Activated naive CD8-positive, alpha-beta T cell treated with anti-CD3 and anti-CD28 coated beads, Interleukin-2, amount 50 U/mL, for 24 hours (primary cell): ENCODE data around the gene ASZ1.

ENCODE experiments used
- ATAC-seq: fragments of 150-1000 bp; cut with Tn5 transposase; one replicate; pipeline ENCODE4 v1.10.0; 2021
- DNase-seq: peaks from one replicate; pipeline ENCODE4 v3.0.0; 2021
- H3K27ac Mint-ChIP-seq: one replicate; pipeline ENCODE4 v1.8.0; 2021; ENCODE audit warnings: mild to moderate bottlenecking, mixed read lengths
- H3K27me3 Mint-ChIP-seq: one replicate; pipeline ENCODE4 v1.8.0; 2021; ENCODE audit warnings: mixed read lengths
- H3K36me3 Mint-ChIP-seq: one replicate; pipeline ENCODE4 v1.8.0; 2021; ENCODE audit warnings: low read depth, mixed read lengths
- H3K4me1 Mint-ChIP-seq: one replicate; pipeline ENCODE4 v1.8.0; 2021; ENCODE audit warnings: mixed read lengths
- H3K4me3 Mint-ChIP-seq: one replicate; pipeline ENCODE4 v1.8.0; 2021; ENCODE audit warnings: mild to moderate bottlenecking, moderate library complexity, mixed read lengths
- H3K9me3 Mint-ChIP-seq: one replicate; pipeline ENCODE4 v1.8.0; 2021; ENCODE audit warnings: mixed read lengths

The ASZ1 gene

GRCh38 chr7:117338020-117338419 is 89.3 kb downstream of the ASZ1 start:
- no peak overlapping the region for H3K4me3 Mint-ChIP-seq
- no peak for ATAC-seq
- no peaks in the 10 kb centered on the region for H3K27me3 Mint-ChIP-seq

DNA sequence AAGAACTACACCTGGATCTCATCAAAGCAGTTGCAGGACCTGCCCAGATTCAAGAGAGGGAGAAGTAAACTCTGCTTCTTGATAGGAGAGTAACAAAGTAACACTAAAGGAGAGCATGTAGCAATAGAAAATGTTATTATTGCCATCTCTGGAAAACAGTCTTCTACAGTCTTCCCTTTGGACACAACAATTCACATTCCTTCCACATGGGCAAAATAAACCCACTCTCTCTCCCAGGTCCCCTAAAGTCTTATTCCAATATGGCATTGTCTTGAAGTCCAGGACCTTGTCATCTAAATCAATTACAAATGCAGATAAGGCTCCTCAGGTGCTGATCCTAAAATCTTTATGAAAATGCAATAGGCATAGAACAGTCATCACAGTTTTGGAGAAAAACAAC is 94.1 kb downstream of the ASZ1 start:
- H3K27ac Mint-ChIP-seq: no peak overlapping the region
- no peaks in the 10 kb centered on the region for H3K4me1 Mint-ChIP-seq
- ATAC-seq (no peak), DNase-seq (no peak)
- H3K27me3 Mint-ChIP-seq: no peaks in the 10 kb centered on the region
- no peaks in the 10 kb centered on the region for H3K36me3 Mint-ChIP-seq
- peaks cover 4% of the 10 kb centered on the region for H3K9me3 Mint-ChIP-seq
- no peak overlapping the region for H3K4me3 Mint-ChIP-seq

More at GRCh38 chr7:117338020-117338419, 89.3 kb downstream of the ASZ1 start:
- Mint-ChIP-seq H3K27ac (no peak overlapping the region), H3K4me1 (no peaks in the 10 kb centered on the region), H3K36me3 (no peaks in the 10 kb centered on the region), H3K9me3 (no peaks in the 10 kb centered on the region)
- DNase-seq: no peak

DNA sequence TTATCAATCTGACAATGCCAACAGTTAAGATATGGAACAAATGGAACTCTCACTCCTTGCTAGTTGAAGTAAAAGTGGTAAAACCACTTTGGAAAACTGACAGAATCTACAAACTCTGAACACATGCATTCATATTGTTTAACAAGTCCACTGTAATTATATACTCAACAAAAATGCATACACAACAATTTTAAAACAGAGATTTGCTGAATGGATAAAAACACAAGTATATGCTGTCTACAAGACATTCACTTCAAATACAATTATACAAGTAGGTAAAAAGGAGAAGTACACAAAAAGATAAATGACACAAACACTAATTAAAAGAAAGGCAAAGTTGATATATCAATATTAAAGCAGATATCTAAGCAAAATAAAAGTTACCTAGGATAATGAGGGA is 95.3 kb downstream of the ASZ1 start:
- H3K4me1 Mint-ChIP-seq: no peaks in the 10 kb centered on the region
- H3K36me3 Mint-ChIP-seq: no peaks in the 10 kb centered on the region
- H3K4me3 Mint-ChIP-seq: no peak overlapping the region
- no peak for DNase-seq
- H3K27ac Mint-ChIP-seq: no peak overlapping the region
- ATAC-seq: no peak
- no peaks in the 10 kb centered on the region for H3K27me3 Mint-ChIP-seq
- peaks cover 4% of the 10 kb centered on the region for H3K9me3 Mint-ChIP-seq

- Mint-ChIP-seq H3K9me3 (peaks cover 4% of the 10 kb centered on the region), H3K4me3 (no peak overlapping the region), H3K4me1 (peaks cover 1% of the 10 kb centered on the region), H3K27me3 (peaks cover 50% of the 10 kb centered on the region), H3K27ac (no peak overlapping the region), H3K36me3 (no peaks in the 10 kb centered on the region)
- no peak for DNase-seq
- ATAC-seq: no peak
Measured at GRCh38 chr7:117325836-117326235, 101.5 kb downstream of the ASZ1 start.

GRCh38 chr7:117324960-117325359 is 102.3 kb downstream of the ASZ1 start:
- Mint-ChIP-seq H3K9me3 (peaks cover 4% of the 10 kb centered on the region), H3K4me1 (peaks cover 1% of the 10 kb centered on the region), H3K27me3 (peaks cover 57% of the 10 kb centered on the region), H3K4me3 (no peak overlapping the region), H3K36me3 (no peaks in the 10 kb centered on the region), H3K27ac (no peak overlapping the region)
- ATAC-seq: no peak
- no peak for DNase-seq

- no peak for DNase-seq
- ATAC-seq: no peak
- Mint-ChIP-seq H3K4me1 (peaks cover 1% of the 10 kb centered on the region), H3K36me3 (no peaks in the 10 kb centered on the region), H3K4me3 (no peak overlapping the region), H3K9me3 (peaks cover 4% of the 10 kb centered on the region), H3K27ac (no peak overlapping the region), H3K27me3 (peaks cover 57% of the 10 kb centered on the region)
Measured at GRCh38 chr7:117323851-117324711, 103.2 kb downstream of the ASZ1 start.

- Mint-ChIP-seq H3K9me3 (no peaks in the 10 kb centered on the region), H3K4me3 (no peak overlapping the region), H3K27ac (no peak overlapping the region), H3K4me1 (peaks cover 1% of the 10 kb centered on the region), H3K36me3 (no peaks in the 10 kb centered on the region), H3K27me3 (peaks cover 57% of the 10 kb centered on the region)
- DNase-seq (no peak), ATAC-seq (no peak)
Measured at GRCh38 chr7:117323305-117323850, 103.9 kb downstream of the ASZ1 start.

GRCh38 chr7:117322741-117323304 is 104.5 kb downstream of the ASZ1 start, which contains the start of gene WNT2:
TSS of gene WNT2 (minus strand) at chr7:117323058. CDS start at chr7:117322989, 69 bp downstream.
- ATAC-seq (no peak), DNase-seq (no peak)
- Mint-ChIP-seq H3K27me3 (peaks cover 62% of the 10 kb centered on the region), H3K27ac (no peak within 1 kb of the TSS), H3K36me3 (no peaks in the 10 kb centered on the region), H3K4me3 (no peak within 1 kb of the TSS), H3K4me1 (peaks cover 1% of the 10 kb centered on the region), H3K9me3 (no peaks in the 10 kb centered on the region)

- peaks cover 1% of the 10 kb centered on the region for H3K4me1 Mint-ChIP-seq
- DNase-seq (no peak), ATAC-seq (no peak)
- no peaks in the 10 kb centered on the region for H3K9me3 Mint-ChIP-seq
- H3K27ac Mint-ChIP-seq: no peak overlapping the region
- peaks cover 50% of the 10 kb centered on the region for H3K27me3 Mint-ChIP-seq
- H3K36me3 Mint-ChIP-seq: no peaks in the 10 kb centered on the region
- no peak overlapping the region for H3K4me3 Mint-ChIP-seq
Measured at GRCh38 chr7:117320523-117320922, 106.8 kb downstream of the ASZ1 start.

DNA sequence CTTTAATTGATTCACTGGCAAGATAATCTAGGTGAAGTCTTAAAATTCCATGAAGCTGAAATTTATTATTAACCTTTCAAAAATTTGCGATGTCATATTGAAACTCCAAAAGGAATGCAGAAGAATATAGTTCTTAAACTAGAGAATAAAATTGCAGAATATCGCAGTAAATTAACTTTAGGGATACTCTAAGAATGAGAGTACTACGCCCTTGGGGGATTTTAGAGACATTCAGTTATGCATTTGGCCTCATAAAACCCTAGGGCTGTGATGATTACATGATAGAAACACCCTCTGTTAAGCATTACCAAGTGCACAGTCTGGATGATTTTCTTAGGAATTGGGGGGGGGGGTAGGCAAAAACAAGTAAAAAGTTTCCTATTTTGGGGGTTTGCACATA is 108.1 kb downstream of the ASZ1 start:
- no peak for ATAC-seq
- peaks cover 40% of the 10 kb centered on the region for H3K27me3 Mint-ChIP-seq

DNA sequence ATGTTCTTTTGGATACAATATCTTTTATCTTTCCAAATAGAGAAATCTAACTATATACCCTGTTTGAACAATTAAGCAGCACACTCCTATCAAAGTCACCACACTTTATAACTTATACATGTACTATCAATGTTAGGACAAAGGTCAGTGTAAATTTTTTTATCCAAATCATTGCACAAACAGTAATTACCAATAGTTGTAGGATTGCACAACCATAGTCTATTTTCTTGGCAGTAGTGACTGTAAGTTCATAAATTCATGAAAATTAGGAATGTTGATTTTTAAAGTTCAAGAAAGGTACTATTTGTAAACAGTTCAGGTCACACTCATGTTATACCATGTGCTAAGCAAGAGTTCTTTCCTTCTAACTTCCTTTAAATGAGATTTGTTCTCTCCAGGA is 113.7 kb downstream of the ASZ1 start:
- Mint-ChIP-seq H3K27ac (no peak overlapping the region), H3K4me3 (no peak overlapping the region), H3K4me1 (no peaks in the 10 kb centered on the region), H3K36me3 (no peaks in the 10 kb centered on the region), H3K9me3 (no peaks in the 10 kb centered on the region), H3K27me3 (peaks cover 7% of the 10 kb centered on the region)
- ATAC-seq: no peak
- no peak for DNase-seq

More for the DNA sequence above, 108.1 kb downstream of the ASZ1 start:
- H3K4me3 Mint-ChIP-seq: no peak overlapping the region
- no peak for DNase-seq
- H3K36me3 Mint-ChIP-seq: no peaks in the 10 kb centered on the region
- H3K9me3 Mint-ChIP-seq: no peaks in the 10 kb centered on the region
- no peak overlapping the region for H3K27ac Mint-ChIP-seq
- peaks cover 1% of the 10 kb centered on the region for H3K4me1 Mint-ChIP-seq
